M059J (cell line): Measurements from ENCODE around the gene SMYD3. TPM values are rescaled to one million over a fixed set of nuclear protein-coding genes. Genes with fewer than 3 reads are reported as not detected.
A peak's percentile ranks its signal among the peaks of the same experiment; 100 is the strongest.
"Not testable (repeated sequence)": the region's sequence is repeated elsewhere in the genome, so short reads cannot be mapped to it uniquely, and the experiment has no call there.

Source experiments
- DNase-seq: peaks from one replicate; pipeline ENCODE4 v3.0.0-alpha.2; 2012; ENCODE audit warnings: low read depth
- total RNA-seq: library from RNA; depleted of rRNA; stranded (reverse); fragments of >200 nt; shearing (Covaris generic); gene quantifications from 2 replicates; pipeline ENCODE4 v1.2.3, GENCODE V29; 2014

SMYD3 gene
- total RNA-seq, 1 experiment from 2014 or later = 35.5 TPM

- DNase-seq = no peak
These were observed 549.7 kb downstream of the SMYD3 start for GRCh38 chr1:245957427-245957826.

- peak; percentile 52 for DNase-seq
These were observed 550.9 kb downstream of the SMYD3 start for GRCh38 chr1:245956225-245956624.

- DNase-seq = peak; percentile 31
These were observed 553.0 kb downstream of the SMYD3 start for GRCh38 chr1:245953876-245954660.

- no peak for DNase-seq
These were observed 554.6 kb downstream of the SMYD3 start for GRCh38 chr1:245952383-245953026.

GRCh38 chr1:245948786-245949185 lies 558.3 kb downstream of the SMYD3 start:
- no peak for DNase-seq

- no peak for DNase-seq
These were observed 560.2 kb downstream of the SMYD3 start for GRCh38 chr1:245946905-245947304.

- DNase-seq = not testable (repeated sequence)
These were observed 561.9 kb downstream of the SMYD3 start for GRCh38 chr1:245945136-245945535.

GRCh38 chr1:245942856-245943255 lies 564.2 kb downstream of the SMYD3 start:
- DNase-seq = no peak

- DNase-seq = not testable (repeated sequence)
These were observed 565.3 kb downstream of the SMYD3 start for GRCh38 chr1:245941771-245942170.

GRCh38 chr1:245939756-245940345 lies 567.2 kb downstream of the SMYD3 start:
- no peak for DNase-seq

- DNase-seq = no peak
These were observed 569.0 kb downstream of the SMYD3 start for GRCh38 chr1:245938046-245938435.

- DNase-seq = no peak
These were observed 569.6 kb downstream of the SMYD3 start for GRCh38 chr1:245937316-245938045.

GRCh38 chr1:245934409-245934808 lies 572.7 kb downstream of the SMYD3 start:
- DNase-seq = no peak

- no peak for DNase-seq
These were observed 573.5 kb downstream of the SMYD3 start for GRCh38 chr1:245933431-245934045.

- no peak for DNase-seq
These were observed 574.6 kb downstream of the SMYD3 start for GRCh38 chr1:245932302-245932972.

- DNase-seq = no peak
These were observed 575.6 kb downstream of the SMYD3 start for GRCh38 chr1:245931450-245931849.

GRCh38 chr1:245929224-245929623 lies 577.9 kb downstream of the SMYD3 start:
- no peak for DNase-seq

- no peak for DNase-seq
These were observed 580.2 kb downstream of the SMYD3 start for GRCh38 chr1:245926888-245927287.

- DNase-seq = no peak
These were observed 583.9 kb downstream of the SMYD3 start for GRCh38 chr1:245923215-245923614.

- DNase-seq = no peak
These were observed 585.7 kb downstream of the SMYD3 start for GRCh38 chr1:245921417-245921816.

GRCh38 chr1:245917403-245917802 lies 589.7 kb downstream of the SMYD3 start:
- no peak for DNase-seq
